GM12801 (cell line): Measurements from ENCODE around the gene DNAH12.

Experiments used
- CTCF ChIP-seq: IDR thresholded peaks from one replicate; pipeline ENCODE4 v1.5.1; 2011; ENCODE audit warnings: control low read depth; ENCODE audit not compliant: insufficient read length; ENCODE audit errors: extremely low read depth

DNAH12 gene

GRCh38 chr3:57512166-57512565 lies 32.0 kb downstream of the DNAH12 start:
- TF ChIP-seq CTCF, result no peak

- TF ChIP-seq CTCF, result no peak
Observed at GRCh38 chr3:57505901-57506300, 38.2 kb downstream of the DNAH12 start.

- TF ChIP-seq CTCF, result no peak
Observed at GRCh38 chr3:57500506-57500905, 43.6 kb downstream of the DNAH12 start.

GRCh38 chr3:57497904-57498303 lies 46.2 kb downstream of the DNAH12 start:
- no peak for TF ChIP-seq CTCF

GRCh38 chr3:57484563-57484962 lies 59.6 kb downstream of the DNAH12 start:
- TF ChIP-seq CTCF, result no peak

GRCh38 chr3:57464801-57465200 lies 79.3 kb downstream of the DNAH12 start:
- no peak for TF ChIP-seq CTCF

GRCh38 chr3:57464011-57464410 lies 80.1 kb downstream of the DNAH12 start:
- no peak for TF ChIP-seq CTCF
